T-helper 1 cell treated with Interleukin-12 subunit alpha and Interleukin-12 subunit beta and Interleukin-4 antibody, amounts not matched to agents 30 ng/mL and 1 ng/mL, for 36 hours (primary cell): ENCODE measurements around the gene FOSL1. TPM values are rescaled to one million over a fixed set of nuclear protein-coding genes. Genes with fewer than 3 reads are reported as not detected.

Source experiments
- intact Hi-C: fragments of 100-400 bp; cut with micrococcal nuclease; formaldehyde crosslinking; loops from one replicate; pipeline ENCODE4 v1.15.1; 2024
- total RNA-seq: library from RNA; stranded (reverse); gene quantifications from 2 replicates; pipeline ENCODE4 v1.2.3, GENCODE V29; 2022

The FOSL1 gene
- total RNA-seq, 1 donor from 2014 or later: 6.0 TPM

DNA sequence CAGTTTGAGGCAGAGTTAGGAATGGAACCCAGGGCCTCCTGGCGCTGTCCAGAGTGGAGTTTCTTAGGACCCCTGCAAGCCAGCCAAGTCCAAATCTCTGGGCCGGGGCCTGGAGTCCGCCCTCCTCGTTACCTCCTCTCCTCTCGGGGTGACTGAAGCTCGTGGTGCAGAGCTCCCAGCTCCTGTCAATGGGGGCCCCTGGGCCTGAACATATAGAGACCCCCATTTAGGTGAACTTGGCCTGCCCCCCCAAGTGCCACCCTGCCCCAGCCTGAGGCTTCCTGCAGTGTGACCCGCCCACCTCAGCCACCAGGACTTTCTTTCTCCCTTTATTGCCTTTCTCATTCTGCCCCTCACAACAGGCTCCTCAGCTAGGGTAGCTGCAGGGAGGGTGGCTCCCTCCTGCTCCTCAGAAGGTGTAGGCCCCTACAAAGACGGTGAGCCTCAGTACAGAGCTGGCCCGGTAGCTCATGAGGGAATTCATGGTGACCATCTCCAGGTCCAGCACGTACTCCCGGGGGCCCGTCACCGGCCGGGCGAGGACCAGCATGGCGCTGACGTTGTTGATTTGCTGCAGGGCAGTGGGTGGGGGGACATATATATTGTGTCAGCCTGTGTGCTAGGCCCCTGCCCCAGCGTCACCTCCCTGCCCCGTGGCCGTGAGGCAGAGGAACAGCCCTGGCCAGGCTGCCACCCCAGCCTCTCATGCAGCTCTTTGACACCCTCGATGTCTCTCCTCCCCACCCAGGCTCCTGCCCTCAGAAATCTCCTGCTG lies 33.5 kb downstream of the FOSL1 start:
- intact Hi-C loops: no loop called here

DNA sequence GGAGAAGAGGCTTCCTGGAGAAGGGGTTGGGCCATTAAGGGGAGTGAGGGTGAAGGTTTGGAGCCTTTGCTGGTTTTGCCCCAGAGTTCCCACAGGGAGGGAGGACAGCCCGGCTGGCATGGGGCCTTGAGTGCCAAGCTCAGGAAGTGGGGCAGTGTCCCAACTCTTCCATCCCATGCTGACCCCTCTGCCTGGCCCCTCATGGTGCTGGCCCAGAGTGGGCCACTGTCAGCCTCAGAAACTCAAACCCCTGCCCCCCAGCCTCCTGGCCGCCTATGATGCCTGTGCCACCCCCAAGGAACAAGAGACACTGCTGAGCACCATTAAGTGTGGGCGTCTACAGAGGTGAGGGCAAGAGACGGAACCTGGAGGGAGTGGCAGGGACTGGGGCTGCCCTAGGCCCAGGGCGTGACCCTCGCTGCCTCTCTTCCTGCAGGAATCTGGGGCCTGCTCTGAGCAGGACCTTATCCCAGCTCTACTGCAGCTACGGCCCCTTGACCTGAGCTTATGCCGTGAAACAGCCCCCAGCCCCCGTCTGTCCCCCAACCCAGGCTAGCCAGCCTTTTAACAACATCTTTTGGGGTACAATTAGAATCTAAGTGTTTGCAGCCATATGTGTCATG lies 34.5 kb downstream of the FOSL1 start:
- intact Hi-C loops: no loop called here

DNA sequence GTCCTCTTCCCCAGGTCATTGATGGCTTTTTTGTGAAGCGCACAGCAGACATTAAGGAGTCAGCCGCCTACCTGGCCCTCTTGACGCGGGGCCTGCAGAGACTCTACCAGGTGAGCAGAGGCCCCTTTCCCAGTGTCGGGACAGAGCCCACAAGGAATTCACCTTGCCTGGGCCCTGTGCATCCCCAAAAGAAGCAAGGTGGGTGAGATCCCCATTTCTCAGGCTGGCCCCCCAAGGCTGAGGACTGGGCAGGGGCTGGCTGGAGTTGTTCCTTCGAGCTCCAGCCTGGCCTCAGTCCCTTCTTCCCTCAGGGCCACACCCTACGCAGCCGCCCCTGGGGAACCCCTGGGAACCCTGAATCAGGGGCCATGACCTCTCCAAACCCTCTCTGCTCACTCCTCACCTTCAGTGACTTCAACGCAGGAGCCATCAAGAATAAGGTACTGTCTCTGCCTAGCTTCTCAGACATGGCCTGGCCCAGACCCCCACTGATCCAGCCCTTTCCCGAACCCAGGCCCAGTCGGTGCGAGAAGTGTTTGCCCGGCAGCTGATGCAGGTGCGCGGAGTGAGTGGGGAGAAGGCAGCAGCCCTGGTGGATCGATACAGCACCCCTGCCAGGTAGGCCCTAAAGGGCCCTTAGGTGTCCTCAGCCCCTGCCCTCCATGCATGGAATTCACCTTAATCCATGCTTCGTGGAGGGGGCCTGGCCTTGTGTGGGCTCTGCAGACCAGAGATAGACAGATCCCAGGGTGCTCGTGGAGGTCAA lies 35.3 kb downstream of the FOSL1 start:
- intact Hi-C loops: no loop called here

DNA sequence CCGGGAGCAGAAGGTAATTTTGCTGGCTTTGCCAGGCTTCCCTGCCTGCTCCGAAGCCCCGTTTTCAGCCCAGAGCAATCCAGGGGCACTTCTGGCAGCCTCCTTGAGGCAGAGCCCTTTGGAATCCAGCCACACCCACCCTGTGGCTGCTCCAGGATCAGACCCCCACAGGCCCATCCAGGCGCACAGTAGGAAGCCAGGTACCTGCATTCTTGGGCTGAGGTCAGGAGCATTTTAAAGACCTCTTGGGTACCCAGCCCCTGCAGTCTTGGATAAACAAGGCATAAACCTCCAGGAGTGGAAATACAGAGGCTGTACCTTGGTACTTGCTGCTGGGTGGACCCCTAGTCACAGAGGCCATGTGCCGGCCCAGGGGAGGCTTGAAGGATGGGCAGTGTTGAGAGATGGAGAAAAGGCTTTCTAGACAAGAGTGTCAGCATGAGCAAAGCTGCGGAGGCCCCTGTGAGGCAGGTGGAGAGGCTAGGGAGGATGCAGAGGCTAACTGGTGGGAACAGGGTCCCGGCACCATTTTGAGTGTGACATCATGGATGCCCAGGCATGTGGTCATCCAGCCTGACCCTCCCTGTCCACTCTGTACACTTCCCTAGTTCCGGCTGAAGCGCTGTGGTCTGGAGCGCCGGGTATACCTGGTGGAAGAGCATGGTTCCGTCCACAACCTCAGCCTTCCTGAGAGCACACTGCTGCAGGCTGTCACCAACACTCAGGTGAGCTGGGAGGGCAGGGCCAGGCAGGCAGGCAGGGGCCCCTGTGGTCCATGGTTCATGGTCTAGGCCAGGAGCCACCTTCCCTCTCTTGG lies 36.1 kb downstream of the FOSL1 start:
- intact Hi-C loops: no loop called here

DNA sequence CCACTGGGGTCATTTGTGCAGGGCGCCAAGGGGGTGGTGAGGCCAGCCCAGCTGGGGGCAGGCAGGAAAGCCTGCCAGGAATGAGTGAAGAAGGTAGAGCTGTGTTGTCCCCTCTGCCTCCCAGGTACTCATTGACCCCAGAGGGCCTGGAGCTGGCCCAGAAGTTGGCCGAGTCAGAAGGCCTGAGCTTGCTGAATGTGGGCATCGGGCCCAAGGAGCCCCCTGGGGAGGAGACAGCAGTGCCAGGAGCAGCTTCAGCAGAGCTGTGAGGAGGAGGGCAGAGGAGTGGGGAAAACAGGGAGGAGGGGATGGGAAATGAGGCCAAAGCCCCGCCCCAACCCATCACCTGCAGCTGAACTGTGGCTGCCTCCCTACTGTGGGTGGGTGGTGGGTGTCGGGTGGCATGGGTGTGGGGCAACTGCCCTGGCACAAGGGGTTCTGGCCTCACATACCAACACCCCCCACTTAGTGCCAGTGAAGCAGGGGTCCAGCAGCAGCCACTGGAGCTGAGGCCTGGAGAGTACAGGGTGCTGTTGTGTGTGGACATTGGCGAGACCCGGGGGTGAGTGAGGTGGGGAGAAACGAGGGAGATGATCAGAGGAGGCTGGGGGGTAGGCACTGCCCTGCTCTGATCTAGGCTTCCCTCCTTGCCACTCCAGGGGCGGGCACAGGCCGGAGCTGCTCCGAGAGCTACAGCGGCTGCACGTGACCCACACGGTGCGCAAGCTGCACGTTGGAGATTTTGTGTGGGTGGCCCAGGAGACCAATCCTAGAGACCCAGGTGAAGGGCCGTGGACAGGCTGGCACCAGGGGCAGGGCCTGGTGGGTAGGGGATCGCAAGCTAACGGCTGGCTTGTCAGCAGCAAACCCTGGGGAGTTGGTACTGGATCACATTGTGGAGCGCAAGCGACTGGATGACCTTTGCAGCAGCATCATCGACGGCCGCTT lies 37.0 kb downstream of the FOSL1 start:
- intact Hi-C loops: no loop called here

DNA sequence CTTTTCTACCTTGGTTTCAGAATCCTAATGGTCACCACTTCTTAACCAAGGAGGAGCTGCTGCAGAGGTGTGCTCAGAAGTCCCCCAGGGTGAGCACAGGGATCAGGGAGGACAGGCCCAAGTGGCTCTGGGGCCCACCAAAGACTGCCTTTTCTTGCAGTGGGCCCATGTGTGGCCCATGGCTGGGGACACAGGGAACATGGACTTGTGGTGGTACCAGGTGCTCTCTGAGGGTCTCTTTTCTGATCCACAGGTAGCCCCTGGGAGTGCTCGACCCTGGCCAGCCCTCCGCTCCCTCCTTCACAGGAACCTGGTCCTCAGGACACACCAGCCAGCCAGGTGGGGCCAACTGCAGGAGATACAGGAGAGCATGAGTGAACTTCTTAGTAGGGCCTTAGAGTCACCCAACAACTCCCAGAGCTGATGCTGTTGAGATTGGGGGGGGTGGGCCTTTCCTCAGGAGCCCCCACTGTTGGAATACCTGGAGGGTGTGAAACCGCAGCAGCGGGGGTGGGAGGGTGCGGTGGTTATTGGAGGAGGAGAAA lies 37.9 kb downstream of the FOSL1 start:
- intact Hi-C loops: no loop called here

DNA sequence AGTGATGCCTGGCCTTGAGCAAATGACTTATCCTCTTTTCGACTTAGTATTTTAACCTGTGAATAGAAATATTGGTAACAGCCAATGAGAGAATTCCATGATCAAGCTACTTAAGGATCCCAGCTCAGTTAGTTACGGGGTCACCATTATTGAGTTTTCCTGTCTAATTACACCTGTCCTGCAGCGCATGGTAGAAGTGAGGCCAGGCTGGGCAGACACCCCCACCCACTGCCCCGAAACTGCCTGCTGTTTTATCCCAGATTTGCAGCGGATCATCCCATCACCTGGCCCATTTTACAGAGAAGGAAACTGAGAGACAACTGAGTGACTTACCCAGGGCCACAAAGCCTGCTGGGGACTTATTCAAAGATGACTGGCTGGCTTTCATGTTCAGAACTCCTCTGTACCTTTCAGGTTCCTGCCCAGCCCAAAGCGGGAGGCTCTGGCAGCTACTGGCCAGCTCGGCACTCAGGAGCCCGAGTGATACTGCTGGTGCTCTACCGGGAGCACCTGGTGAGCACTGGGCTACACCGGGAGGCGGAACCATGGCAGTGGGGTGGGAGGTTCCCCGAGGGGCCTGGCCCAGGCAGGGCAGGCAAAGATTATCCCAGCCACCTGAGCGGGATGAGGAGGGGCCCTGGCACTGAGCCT lies 38.5 kb downstream of the FOSL1 start:
- intact Hi-C loops: no loop called here

DNA sequence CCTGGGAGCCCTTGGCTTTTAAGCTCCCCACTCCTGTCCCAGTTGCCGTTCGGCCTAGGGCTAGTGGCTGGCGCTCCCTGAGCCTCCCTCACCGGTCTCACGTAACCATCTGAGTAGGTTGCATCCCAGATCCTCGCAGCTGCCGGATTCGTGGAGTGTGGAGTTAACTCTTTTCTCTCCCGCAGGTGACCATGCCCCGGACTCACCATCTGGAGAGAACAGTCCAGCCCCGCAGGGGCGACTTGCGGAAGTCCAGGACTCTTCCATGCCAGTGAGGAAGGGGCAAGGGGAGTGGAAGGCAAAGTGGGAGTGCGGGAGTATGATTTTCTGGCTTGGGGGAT lies 39.1 kb downstream of the FOSL1 start:
- intact Hi-C loops: no loop called here

DNA sequence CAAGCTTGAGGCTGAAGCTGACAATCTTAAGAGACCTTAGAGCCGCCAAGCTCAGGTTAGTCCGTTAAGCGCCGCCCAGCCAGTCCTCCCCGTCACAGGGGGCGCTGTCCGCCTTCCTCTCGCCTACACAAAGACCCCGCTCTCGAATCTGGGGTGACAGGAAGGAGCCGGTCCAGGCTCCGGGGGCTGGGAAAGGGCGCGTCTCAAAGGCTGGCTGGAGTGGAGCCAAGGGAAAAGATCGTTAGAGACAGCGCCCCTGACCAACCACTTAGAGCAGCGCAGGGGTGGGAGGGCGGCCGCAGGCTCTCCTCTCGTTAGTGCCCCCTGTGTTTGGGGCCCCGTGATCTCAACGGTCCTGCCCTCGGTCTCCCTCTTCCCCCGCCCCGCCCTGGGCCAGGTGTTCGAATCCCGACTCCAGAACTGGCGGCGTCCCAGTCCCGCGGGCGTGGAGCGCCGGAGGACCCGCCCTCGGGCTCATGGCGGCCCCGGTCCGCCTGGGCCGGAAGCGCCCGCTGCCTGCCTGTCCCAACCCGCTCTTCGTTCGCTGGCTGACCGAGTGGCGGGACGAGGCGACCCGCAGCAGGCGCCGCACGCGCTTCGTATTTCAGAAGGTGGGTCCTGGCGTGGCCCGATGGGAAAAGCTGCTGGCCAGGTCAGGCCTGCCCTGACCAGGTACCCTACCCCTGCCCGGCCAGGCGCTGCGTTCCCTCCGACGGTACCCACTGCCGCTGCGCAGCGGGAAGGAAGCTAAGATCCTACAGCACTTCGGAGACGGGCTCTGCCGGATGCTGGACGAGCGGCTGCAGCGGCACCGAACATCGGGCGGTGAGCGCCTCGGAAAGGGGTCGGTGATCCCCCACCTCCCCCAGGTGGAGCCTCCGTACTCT lies 39.7 kb downstream of the FOSL1 start, which contains the start of gene MUS81:
Gene MUS81, plus strand, starts transcription at position 156 of the 887 bp plus-strand sequence. Its CDS starts 321 bp downstream, at position 477.
- intact Hi-C loops: loop anchor here (1.0 kb wide), 6 partner anchors 13 to 290 kb away; partner anchors contain the start of genes AP5B1, C11orf68, DRAP1 and SF3B2

DNA sequence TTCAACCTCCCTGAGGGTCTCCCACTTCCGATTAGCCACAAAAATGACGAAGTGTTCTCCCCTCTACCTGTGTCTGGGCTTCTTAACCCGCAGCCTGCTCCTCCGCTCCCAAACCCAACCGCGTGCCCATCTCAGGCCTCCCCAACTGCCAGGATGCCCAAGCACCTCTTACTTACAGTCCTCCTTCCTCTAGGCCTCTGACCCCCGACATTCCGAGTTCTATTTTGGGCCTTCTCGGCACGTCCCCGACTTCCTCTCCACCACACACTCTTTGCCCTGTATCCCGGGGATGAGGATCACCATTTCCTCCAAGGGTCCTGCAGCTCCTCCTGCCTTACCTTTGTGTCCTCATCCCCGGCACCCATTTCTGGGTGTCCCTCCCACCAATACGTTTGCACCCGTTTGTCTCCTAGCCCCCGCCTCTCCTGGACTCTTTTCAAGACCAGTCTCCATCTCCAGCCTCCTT lies 40.3 kb downstream of the FOSL1 start:
- intact Hi-C loops: loop anchor here (1.0 to 2.0 kb wide), 16 partner anchors 13 to 757 kb away; partner anchors contain the start of genes AP5B1, C11orf68, CCDC85B and DPP3

DNA sequence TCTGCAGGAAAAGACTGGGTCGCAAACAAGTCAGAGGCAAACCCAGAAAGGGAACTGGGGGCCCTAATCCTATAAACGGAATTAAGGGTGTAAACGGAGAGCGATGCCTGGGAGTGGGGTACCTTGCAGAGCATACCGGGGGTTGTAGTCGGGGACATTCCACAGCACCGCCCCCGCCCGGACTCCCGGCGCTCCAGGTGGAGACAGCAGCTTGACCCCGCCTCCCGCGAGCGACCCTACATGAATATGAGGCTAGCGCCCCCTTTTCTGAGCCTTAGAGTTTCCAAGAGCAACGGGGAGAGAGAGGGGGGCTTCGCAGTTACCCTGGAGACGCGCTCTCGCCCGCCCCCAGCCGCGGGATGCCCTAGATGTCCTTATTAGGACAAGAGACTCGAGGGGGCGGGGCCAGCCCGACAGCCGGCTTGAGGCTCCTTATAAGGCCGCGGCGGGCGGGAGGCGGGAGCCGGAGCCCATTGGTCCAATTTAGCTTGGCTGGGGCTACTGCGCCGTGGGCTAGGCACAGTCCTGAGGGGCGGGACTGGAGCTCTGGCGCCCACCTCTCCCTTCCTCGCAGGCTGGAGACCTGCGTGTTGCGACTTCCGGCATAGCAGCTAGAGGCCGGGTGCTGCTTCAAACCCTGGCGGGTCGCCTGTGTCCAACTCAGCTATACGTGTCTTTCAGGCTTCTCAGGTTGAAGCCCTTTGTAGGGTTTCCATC lies 40.9 kb downstream of the FOSL1 start:
- intact Hi-C loops: loop anchor here (1.0 to 2.0 kb wide), 10 partner anchors 25 to 758 kb away; partner anchors contain the start of genes CCDC85B, DPP3, FOSL1 and KAT5

DNA sequence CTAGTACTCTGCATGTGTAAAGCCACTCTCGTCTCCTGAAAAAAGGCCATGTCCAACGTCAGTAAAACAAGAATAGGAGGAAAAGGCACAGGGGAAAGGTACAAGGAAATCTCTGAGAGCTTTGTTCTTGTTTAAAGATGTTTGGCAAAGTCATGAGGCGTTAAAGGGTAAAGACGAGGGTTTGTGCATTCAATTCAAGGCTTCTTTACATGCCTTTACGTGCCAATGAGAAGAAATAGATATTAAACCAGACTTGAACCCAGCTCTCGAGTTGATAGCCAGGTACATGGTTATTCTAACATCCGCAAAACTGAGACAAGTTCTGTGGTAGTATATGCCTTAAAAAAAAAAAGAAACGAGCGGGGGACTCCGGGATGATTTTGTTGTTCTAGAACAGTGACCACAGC lies 41.5 kb downstream of the FOSL1 start:
- intact Hi-C loops: loop anchor here (1.0 to 2.0 kb wide), 16 partner anchors 25 to 758 kb away; partner anchors contain the start of genes BANF1, CCDC85B, DPP3 and EIF1AD

DNA sequence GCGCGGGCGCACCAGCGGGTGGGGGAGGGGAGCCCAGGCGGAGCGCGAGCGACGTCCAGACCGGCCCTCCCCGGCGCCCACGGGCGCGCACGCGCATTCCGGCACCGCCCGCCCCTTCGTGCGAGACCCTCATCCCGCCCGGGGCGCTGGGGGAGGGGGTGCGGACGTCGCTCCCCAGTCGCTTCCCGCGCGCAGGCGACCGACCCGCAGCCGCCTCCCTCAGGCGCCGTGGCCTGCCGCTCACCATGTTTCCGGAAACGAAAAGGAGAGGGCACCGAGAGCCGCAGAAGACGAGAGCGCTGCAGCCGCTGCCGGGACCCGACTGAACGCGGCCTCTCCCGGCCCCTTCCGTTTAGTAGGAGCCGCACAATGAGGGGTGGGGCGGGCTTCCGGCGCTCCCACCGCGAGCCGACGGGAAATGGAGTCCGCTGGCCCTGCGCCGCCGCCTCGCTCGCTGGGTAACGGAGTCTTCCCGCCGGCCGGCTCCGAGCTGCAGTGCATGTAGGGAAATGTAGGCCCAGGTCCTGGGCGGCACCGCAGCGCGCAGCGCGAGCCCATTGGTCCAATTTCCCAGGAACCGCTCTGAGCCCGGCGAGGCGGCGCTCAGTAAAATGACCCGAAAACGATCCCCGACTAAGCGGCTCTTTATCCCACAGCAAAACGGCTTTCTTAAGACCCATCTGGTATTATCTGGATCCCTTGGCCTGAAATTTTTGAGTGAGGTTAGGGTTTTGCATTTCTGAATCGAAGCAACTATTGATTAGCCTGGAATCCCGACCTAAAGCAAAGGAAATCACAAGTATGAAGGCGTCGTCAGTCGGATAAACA lies 42.1 kb downstream of the FOSL1 start, which contains the start of gene CFL1:
Gene CFL1, minus strand, starts transcription at position 328 of the 828 bp plus-strand sequence. Its CDS starts 81 bp downstream, at position 247.
- intact Hi-C loops: loop anchor here (1.0 to 2.0 kb wide), 10 partner anchors 25 to 759 kb away; partner anchors contain the start of genes BANF1, EIF1AD, PCNX3 and RAB1B

DNA sequence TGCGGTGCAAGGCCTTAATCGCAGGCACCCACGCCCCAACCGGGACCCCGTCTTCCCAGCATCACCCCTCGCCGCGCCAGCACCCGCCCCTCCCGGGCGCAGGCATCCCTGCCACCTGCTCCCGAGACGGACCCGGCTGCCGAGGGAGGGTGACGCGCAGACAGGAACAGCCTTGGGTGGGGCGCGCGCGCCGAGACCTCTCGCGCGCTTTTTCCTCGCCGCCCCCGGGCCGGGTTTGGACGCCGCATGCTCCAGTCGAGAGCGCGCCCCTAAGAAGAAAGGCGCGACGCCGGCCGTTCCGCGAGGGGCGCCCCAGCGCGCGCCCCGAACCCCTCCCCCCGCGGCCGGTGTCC lies 42.7 kb downstream of the FOSL1 start:
- intact Hi-C loops: no loop called here

DNA sequence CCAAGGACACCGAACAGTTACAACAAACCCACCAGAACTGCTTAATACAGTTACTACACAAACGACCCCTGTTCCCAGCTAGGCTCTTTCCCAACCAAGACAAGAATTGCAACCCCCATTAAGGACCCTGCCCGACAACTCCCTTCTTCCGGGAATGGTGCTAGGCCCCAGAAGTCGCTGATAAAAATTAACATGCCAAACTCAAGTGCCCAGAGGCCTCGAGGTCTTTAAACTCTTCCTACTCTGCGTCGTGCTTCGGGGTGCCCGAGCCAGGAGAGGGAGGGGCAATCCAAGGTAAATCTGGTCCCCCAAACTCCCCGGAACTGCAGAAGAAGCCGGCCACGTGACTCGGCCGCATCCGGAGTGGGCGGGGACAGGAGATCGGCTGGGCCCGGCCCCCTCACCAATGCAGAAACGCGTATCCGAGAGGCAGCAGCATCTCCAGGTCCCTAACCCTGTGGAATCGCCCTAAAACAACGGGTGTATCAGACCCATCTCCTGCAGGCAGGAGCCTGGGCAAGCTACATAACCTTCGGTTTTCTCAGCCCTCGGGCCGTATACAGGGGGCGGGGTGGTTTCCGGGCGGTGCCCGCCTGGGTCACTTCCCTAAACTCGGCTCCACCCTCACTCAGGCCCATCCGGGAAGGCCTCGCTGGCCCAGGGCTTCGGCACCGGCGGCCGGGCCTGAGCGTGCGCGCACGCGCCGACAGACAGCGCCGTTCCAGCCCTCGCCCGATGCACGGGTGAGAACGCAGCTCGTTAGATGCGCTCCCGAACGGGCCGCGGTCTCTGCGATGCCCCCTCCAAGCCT lies 43.3 kb downstream of the FOSL1 start:
- intact Hi-C loops: no loop called here
